Heart left ventricle (tissue), 13 donors: Measurements from ENCODE around the gene CFAP300.

Source experiments
- CTCF ChIP-seq, 12 donors: fragments of 200-600 bp; sonication (generic) in 4 of 12; IDR thresholded peaks; one replicate each; pipeline versions ENCODE4 v1.5.0 to v1.8.0; 2018 to 2022; ENCODE audit warnings: antibody characterized with exemption in 12 of 12, mild to moderate bottlenecking in 5 of 12
- POLR2A ChIP-seq, 2 donors: fragments of 450-650 bp; IDR thresholded peaks; one replicate each; pipeline ENCODE4 v1.6.1; 2017; ENCODE audit warnings: antibody characterized with exemption in 2 of 2, mild to moderate bottlenecking in 2 of 2, moderate library complexity in 2 of 2
- donor health status: ischemic (EF 13 %, LVEDD 7.1; RV severe dilation, severe dysfunction).
- donor health status: DM: no; HTN: yes; CAD: no.
- donor health status: DM: no; HTN: no; CAD: no.
- donor health status: ischemic (EF 25% LVEDD 6.9; RV normal size, moderate dysfunction).
- donor health status: ischemic (EF 25% LVEDD 5.7; RV mildly dilated, moderate dysfunction).
- donor health status: ischemic (EF 35%, LVEDD 5.7; RV mildly dilated, moderate dysfunction).
- donor health status: nonischemic (EF 11% LVEDD 7.7; RV severe dilation, severe dysfunction).
- donor health status: DM: yes; HTN: yes; CAD: no.
- donor health status: PGD.
- donor health status: ischemic (EF 29% LVEDD 5.4; RV normal size, mild dysfunction).
- donor health status: nonischemic (EF 23%, LVEDD 6.1; RV moderate dilation, normal function).

GRCh38 chr11:102099755-102100154 is 52.5 kb downstream of the CFAP300 start:
- TF ChIP-seq CTCF (IDR thresholded peaks at IDR 0.05) (no peak), POLR2A (IDR thresholded peaks at IDR 0.05) (no peak)
